ENCODE measurements around the gene ABCC2. TPM values are rescaled to one million over a fixed set of nuclear protein-coding genes. Genes with fewer than 3 reads are reported as not detected.
"Not testable (repeated sequence)": the region's sequence is repeated elsewhere in the genome, so short reads cannot be mapped to it uniquely, and the experiment has no call there.

ABCC2 gene
- polyA plus RNA-seq (2013, experiment 1 of 2; ENCODE audit: insufficient read length): 0.14 TPM
- polyA plus RNA-seq (2013, experiment 2 of 2; ENCODE audit: insufficient read length): 0.18 TPM

DNA sequence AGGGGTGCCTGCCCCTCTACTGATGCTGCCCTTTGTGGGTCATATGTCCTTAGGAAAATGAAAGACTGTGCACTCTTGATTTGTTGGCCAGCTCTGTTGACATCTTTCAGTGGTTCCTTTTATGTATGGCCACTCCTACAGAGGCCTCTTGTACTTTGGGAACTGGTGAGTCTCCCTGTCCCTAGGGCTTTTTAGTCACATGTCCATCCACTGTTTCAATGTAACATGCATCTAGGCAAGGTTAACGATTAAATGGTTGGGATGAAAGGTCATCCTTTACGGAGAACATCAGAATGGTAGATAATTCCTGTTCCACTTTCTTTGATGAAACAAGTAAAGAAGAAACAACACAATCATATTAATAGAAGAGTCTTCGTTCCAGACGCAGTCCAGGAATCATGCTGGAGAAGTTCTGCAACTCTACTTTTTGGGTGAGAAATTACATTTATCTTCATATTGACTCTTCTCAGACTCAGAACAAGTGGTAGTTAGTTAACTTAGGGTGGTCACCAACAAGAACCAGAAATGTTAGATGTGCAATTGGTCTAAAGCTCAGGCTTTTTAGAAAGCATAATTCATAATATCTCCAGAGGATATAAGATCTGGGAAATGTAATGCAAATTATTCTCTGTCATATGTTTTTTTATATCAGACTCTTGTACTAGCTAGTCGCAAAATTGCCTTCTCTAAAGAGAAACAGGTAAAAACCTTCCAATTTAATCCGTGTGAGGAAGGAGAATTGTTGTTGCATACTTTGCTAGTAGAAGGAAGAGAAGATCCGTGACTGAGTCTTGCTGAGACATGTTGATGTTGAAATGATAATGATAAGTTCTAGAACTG is at the start of gene ABCC2:
ABCC2 (plus strand) TSS at position 194 of the 840 bp plus-strand sequence; CDS start at position 399, 205 bp downstream.
- DNase-seq: no peak

DNA sequence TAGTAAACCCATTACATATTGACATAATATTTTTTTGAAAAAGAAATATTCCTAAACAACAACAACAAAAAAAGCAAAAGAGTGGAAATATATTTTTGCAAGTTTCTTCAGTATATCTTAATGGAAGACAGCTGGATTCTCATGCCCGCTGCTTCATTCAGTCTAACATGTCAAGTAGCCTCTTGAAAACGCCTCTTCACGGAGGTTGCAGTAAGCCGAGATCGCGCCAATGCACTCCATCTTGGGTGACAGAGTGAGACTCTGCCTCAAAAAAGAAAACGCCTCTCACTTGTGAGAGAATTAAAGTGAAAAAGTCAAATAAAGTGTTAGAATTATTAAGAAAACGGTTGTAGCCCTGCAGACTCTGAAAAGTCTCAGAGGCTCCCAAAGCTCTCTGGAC is 49.1 kb upstream of the ABCC2 start:
- DNase-seq: no peak

DNA sequence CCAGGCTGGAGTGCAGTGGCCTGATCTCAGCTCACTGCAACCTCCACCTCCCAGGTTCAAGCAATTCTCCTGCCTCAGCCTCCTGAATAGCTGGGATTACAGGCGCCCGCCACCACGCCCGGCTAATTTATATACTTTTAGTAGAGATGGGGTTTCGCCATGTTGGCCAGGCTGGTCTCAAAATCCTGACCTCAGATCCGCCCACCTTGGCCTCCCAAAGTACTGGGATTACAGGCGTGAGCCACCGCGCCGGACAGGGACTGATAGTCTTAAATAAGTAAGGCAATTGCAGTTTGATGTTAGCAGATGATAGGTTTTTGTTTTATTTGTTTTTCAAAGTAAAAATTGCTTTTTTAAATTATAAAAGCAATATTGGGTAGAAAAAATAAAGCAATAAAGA is 48.3 kb upstream of the ABCC2 start:
- not testable (repeated sequence) for DNase-seq

DNA sequence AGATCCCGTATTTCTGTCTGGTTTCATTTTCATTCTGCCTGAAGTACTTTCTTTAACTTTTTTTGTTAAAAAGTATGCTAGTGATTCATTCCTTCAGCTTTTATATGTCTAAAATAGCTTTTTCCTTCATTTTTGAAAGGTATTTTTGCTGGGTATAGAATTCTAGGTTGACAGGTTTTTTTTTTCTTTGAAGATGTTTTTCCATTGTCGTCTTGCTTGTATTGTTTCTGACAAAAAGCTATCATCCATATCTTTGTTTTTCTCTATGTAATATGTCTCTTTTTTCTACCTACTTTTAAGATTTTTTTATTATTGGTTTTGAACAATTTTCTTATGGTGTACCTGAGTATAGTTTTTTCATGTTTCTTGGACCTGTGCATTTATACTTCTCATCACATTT is 42.2 kb upstream of the ABCC2 start:
- no peak for DNase-seq

DNA sequence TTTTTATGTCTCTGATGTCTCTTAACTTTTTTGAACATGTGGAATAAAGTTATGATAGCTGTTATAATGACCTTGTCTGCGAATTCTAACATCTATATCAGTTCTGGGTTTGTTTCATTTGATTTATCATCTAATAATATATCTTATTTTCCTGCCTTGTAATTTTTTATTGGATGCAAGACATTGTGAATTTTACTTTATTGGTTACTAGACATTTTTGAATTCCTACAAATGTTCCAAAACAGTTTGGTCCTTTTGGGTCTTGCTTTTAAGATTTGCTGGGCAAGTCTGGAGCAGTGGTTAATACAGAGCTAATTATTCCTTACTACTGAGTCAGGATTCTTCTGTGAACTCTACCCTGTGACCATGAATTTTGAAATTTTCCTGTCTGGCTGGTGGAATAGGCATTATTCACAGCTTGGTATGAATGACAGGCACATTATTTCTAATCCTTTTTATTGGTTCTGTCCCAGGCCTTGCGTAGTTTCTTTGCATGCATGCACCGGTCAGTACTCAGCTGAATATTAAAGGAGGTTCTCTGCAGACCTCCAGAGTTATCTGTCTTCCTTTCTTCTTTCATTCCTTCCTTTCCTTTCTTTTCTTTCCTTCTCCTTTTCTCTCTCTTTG is 41.4 kb upstream of the ABCC2 start:
- DNase-seq: no peak

DNA sequence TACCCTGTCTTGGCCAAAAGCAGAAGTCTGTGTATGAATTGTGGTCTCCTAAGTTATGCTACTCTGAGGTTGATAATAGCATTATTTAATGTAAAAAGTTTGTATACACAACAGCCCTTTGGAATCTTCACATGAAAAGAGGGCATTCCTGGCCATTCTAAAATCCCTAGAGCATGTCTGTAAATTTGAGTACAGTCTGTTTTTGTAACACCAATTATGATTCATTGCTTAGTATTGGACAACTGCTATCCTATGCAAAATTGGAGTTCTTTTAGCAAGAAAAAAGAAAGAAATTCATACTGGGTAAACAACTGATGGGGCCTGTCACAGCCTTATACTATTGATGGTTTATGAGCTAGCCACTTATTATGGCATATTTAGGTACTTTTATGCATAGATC is 40.2 kb upstream of the ABCC2 start:
- DNase-seq: peak; percentile 63

DNA sequence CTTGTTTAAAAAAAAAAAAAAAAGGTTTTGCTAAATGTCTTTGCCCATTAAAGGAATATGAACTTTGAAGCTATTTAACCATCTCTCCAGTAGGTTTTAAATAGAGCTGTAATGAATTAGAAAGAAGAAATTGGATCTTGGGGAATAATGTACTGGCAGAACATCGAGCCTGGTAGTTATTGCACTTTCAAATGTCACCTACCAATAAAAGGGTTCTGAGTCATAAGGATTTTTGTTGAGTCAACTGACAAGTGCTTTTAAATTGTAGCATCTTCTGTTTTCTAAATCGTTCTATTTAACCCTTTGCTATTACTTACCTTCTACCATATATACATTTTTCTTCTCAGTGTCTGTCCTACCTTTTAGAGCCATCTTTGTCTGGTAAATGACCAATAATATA is 39.7 kb upstream of the ABCC2 start:
- peak; percentile 40 for DNase-seq

DNA sequence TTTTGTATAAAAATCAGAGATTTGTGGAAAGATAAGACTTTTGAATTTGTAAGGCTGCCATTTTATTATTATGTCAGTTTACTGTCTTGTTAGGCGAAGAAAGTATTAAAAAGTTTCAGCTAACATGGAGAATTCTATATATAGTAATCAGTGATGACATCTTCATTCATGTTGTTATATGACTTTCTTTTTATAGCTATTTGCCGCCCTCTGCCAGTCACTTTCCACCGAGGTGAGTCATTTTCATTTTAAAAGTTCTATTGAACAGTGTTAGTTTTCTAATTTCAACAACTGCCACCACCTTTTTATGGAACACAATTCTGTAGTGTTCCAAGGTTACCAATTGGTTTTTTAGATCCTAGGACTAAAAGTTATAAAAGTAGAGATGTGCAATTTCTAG is 38.6 kb upstream of the ABCC2 start:
- peak; percentile 24 for DNase-seq

DNA sequence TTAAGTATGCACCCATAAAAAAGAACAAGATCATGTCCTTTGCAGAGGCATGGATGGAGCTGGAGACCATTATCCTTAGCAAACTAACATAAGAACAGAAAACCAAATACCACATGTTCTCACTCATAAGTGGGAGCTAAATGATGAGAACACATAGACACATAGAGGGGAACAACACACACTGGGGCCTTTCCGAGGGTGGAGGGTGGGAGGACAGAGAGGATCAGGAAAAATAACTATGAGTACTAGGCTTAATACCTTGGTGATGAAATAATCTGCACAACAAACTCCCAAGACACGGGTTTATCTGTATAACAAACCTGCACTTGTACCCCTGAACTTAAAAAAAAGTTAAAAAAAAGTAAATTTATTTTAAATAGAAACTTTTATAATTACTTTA is 36.3 kb upstream of the ABCC2 start:
- not testable (repeated sequence) for DNase-seq

DNA sequence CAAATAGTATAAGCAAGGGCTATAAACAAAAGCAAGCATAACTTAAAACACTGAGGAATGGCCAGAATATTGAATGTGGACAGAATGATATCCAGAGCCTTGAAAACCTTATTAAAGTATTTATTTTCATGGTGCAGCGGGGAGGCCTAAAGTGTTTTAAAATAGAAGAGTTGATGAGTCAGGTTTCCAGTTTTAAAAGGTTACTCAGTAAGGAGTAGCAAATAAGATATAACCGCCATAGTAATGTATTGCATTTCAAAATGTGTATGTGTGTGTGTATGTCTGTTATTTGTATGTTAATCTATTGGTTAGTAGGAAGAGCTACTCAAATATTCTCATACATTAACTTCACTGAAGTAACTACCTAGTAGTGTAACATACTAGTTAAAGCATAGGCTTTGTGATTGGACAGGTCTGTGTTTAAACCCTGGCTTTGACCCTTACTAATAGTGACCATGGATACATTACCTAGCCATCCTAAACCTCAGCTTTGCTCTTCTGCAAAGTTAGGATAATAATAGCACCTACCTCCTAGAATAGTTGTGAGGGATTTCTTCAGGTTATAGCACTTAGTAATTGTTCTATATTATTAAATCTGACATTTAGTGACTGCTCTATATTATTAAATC is 33.5 kb upstream of the ABCC2 start:
- DNase-seq: no peak

DNA sequence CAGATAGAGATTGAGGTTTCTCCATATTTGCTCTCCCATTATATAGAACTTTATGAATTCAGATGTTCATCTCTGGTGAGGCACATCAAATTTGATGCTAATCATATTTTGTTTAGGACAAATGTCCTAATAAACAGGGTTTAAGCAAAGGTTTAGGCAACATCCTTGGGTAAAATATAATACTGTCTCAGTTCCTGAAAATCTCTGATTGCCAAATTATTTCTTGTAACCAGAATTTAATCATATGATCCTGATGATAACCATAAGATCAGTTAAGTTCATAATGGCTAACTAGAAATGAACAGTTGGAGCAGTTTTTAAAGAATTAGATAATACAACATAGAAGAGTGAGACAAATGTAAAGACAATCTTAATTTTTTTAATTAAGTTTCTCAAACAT is 31.8 kb upstream of the ABCC2 start:
- no peak for DNase-seq

DNA sequence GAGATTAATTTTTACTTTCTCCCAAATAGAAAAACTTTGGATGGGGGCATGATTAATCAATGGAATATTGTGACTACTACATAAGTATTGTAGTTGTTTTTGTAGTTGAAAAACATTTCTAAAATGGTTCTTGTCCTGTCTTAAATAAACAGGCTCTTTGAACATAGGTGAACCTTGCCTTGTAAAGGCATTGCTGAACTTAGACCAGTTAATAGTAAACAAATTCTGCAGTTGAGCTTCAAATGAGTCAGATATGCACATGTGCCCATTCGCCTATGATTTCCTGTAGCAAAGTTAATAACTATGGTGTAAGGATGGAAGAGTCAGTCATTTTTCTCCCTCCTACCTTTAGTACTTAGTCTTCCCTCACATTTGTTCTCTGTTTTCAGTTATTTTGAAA is 27.8 kb upstream of the ABCC2 start:
- DNase-seq: no peak

DNA sequence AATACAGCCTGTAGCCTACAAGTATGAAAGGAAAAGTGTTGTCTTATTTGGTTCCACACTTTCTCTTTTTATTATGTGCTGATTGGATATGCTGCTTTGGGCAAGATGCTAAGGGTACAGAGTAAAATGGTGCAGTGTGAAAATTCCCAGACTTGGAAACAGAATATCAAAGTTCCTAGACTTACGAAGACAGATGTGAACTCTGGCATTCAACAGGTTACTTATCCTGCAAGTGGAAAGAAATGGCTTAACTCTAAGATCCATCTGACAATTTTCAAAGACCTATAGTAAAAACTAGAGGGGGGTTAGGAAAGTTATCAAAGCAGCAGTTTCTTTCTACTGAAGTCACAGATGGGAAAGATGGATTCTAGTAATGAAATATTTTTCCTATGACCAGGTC is 26.3 kb upstream of the ABCC2 start:
- DNase-seq: no peak

DNA sequence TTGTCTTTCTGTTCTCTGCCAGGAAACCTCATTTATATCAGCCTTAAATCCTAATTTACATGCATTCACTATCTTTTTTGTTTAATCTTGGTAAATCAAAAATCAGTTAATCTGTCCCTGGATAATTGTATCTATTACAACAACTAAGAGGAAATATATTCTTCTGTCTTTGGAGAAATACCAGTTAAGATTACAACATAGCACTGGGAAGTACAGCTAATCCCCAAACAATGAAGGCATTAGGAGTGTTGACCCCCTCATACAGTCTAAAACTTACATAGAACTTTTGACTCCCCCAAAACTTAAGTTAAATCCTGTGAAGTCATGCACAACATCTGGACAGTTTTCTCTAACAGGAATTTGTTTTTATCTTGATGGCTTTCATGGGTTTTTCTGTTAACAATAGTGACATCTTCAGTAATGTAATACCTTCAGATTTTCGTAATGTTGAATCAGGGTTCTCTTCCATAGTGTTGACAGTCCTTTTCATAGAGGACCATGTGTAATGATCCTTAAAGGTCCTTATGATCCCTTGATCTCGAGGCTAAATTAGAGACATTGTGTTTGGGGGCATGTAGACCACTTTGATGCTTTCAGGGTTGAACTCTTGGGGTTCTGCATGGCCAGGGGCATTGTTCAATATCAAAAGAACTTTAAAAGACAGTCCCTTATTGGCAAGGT is 24.1 kb upstream of the ABCC2 start:
- no peak for DNase-seq

DNA sequence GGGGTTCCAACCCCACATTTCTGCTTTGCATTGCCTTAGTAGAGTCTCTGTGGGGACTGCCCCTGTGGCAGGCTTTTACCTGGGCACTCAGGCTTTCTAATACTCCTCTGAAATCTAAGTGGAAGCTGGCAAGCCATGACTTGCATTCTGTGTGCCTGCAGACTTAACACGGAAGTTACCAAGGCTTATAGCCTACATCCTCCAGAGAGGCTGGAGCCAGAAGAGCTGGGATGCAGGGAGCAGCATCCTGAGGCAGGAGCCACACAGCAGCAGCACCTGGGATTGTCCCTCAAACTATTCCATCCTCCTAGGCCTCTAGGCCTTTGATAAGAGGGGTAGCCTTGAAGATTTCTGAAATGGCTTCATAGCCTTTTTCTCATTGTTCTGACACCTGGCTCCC is 22.1 kb upstream of the ABCC2 start:
- no peak for DNase-seq

DNA sequence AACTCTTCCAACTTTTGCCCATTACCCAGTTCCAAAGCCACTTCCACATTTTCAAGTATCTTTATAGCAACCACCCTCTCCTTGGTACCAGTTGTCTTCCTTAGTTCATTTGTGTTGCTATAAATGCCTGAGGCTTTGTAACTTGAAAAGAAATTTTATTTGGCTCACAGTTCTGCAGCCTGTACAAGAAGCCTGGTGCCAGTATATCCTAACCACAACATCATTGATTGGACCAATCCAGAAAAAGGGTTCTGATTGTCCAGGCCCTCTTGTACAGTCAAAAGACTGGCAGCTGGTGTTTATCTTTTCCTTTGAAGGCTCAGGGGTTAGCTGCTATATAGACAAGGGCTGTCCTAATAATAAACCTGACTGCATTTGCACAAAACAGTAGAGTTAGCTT is 21.1 kb upstream of the ABCC2 start:
- no peak for DNase-seq

DNA sequence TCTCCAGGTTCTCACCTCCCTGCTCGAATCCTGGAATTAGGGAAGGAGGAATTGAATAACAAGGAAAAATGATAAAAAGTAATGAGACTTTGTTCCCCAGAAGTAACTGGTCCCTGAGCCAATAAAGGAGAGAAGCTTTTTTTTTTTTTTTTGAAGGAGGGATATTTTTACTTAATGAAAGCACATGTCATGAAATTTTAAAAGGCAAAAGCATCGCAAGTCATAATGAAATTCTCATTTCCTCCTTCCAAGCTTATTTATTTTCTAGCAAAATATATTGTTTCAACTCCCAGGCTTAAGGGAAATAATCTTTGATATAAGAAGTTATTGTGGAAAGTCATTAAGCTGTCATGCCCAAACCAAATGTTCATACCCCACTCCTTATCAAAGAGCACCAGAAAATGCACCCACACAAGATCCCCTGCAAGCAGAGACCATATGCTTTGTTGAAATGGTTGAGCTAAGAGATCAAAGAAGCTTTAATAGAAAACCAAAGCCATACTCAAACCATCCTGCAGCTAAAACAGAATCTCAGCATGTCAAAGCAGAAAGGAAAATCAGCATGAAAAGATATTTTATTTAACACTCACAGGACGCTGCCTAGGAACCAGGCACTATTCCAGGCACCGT is 16.7 kb upstream of the ABCC2 start:
- no peak for DNase-seq

DNA sequence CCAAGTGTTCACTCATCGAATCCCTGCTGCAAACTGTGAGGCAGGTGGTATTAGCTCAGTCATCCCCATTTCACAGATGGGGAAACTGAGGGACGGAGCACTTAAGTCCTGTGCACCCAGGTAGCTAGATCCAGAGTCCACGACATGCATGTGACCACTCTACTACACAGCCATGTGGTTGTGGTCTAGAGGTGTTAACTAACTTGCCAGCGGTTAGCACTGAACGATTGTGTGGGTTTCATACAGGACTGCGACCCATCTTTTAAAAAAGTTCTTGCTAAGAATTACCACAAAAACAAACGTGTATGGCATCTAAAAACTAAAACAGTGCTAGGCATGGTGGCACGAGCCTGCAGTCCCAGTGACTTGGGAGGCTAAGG is 16.1 kb upstream of the ABCC2 start:
- no peak for DNase-seq

DNA sequence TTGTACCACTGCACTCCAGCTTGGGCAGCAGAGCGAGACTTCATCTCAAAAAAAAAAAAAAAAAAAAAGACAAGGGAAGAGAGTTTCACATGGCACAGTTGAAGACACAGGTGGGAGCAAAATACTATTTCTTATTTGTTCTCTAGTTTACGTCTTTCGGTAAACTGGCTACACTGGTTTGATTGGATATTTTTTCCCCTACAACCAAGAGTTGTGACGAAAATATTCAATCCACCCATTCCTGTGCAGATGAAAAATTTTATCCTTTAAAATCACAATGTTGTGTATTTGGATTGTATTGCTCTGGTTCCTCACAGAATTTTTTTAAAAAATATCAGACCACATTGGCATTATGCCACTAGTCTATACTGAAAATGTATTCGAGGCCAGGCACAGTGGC is 14.5 kb upstream of the ABCC2 start:
- no peak for DNase-seq

DNA sequence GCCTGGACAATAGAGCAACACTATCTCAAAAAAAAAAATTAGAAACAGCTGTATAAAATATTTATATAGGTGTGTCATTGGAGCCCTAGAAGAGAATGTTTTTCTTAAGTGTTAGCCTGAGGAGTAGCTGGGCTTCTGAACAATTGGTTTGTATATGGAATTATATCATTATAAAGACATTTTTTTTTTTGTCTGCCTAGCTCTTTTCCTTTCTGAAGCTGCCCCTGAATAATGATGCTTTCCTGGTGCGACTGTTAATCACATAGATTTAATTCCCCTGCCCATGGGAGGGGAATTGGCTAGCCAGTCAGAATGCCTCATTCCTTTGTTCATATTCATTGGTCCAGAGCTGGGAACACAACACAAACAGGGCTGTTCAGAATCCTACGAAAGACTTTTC is 13.9 kb upstream of the ABCC2 start:
- peak; percentile 67 for DNase-seq

DNA sequence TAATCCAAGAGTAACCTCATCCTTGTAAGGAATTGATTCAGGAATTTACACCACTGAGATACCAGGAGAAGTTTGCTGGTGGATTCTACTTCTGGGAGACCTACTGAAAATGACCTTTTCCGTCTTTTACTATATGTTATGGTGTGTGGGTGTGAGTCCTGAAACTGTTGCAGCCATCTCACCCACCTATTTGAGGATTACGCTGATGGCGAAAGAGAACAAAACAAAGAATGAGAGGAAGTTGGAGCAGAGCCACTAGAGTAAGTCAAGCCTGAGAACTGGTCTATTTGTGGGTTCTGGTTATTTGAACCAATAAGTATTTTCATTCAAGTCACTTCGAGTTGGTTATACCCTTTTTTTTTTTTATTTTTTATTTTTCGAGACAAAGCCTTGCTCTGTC is 12.7 kb upstream of the ABCC2 start:
- no peak for DNase-seq

DNA sequence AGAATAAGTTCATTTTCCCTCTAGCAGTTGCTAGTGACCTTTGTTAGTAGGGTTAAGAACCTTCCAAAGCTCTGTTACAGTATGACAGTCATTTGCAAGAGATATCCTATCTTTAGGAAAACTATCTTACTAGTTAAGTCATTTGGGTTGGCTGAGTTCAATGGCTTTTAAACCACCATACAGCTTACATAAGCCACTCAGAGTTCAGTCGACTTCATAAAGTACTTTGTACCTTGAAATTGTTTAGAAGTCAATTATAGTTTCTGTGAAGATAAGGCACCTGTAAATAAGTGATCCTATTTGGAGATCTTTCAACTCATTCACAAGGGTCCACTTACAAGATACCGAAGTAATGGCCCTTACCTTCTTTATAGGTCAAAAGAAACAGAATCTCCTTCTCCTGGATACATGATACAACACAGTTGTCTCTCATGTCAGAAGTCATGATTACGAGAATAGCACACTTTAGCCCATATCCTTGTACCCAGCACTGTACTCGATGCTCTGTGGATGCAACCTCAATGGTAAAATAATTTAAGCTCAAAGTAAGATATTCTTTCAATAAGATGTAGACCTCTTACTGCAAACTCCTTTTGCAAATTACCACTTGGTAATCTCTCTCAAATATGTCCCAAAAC is 11.9 kb upstream of the ABCC2 start:
- no peak for DNase-seq

All from fibroblast of skin of back (primary cell).